ENCODE measurements around the gene TAMM41.

DNA sequence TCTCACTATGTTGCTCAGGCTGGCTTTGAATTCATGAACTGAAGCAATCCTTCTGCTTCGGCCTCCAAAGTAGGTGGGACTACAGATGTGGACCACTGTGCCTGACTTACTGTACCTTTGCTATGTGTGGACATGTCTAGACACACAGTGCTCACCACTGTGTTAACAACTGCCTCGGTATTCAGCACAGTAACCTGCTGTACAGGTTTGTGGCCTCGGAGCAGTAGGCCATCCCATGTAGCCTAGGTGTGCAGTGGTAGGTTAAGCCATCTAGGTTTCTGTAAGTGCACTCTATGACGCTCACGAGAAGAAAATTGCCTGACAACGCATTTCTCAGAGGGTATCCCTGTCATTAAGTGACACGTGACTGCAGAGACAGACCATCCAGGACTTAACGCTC lies 70.3 kb downstream of the TAMM41 start:
- TF ChIP-seq ZNF384 (IDR thresholded peaks at IDR 0.05; ENCODE audit: low read depth, low read length) (no peak), POLR2AphosphoS5 (IDR thresholded peaks at IDR 0.05; ENCODE audit: control insufficient read depth, insufficient read depth, low read depth, low read length) (no peak), SMC3 (conservative IDR thresholded peaks at IDR 0.05; ENCODE audit: insufficient read depth, low read depth, low read length) (no peak), NFIC (IDR thresholded peaks at IDR 0.05) (no peak), RNF2 (IDR thresholded peaks at IDR 0.05) (no peak), ATF1 (CRISPR knock-in tag; IDR thresholded peaks at IDR 0.05) (no peak), ATF1 (tag; IDR thresholded peaks at IDR 0.05) (no peak), NCOA1 (IDR thresholded peaks at IDR 0.05; ENCODE audit: low read depth) (no peak), ZNF551 (CRISPR knock-in tag; IDR thresholded peaks at IDR 0.05) (no peak), CHD2 (IDR thresholded peaks at IDR 0.05; ENCODE audit: low read depth, low read length) (no peak), ZNF76 (CRISPR knock-in tag; IDR thresholded peaks at IDR 0.05; ENCODE audit: borderline replicate concordance) (no peak), SPI1 (IDR thresholded peaks at IDR 0.05; ENCODE audit: borderline replicate concordance, low read depth, low read length) (no peak)
- TF ChIP-seq, protein P1, sequence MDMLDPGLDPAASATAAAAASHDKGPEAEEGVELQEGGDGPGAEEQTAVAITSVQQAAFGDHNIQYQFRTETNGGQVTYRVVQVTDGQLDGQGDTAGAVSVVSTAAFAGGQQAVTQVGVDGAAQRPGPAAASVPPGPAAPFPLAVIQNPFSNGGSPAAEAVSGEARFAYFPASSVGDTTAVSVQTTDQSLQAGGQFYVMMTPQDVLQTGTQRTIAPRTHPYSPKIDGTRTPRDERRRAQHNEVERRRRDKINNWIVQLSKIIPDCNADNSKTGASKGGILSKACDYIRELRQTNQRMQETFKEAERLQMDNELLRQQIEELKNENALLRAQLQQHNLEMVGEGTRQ (CRISPR knock-in tag; IDR thresholded peaks at IDR 0.05): no peak
- TF ChIP-seq, protein P2, sequence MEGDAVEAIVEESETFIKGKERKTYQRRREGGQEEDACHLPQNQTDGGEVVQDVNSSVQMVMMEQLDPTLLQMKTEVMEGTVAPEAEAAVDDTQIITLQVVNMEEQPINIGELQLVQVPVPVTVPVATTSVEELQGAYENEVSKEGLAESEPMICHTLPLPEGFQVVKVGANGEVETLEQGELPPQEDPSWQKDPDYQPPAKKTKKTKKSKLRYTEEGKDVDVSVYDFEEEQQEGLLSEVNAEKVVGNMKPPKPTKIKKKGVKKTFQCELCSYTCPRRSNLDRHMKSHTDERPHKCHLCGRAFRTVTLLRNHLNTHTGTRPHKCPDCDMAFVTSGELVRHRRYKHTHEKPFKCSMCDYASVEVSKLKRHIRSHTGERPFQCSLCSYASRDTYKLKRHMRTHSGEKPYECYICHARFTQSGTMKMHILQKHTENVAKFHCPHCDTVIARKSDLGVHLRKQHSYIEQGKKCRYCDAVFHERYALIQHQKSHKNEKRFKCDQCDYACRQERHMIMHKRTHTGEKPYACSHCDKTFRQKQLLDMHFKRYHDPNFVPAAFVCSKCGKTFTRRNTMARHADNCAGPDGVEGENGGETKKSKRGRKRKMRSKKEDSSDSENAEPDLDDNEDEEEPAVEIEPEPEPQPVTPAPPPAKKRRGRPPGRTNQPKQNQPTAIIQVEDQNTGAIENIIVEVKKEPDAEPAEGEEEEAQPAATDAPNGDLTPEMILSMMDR (IDR thresholded peaks at IDR 0.05 in 2 of 3, conservative IDR thresholded peaks at IDR 0.05 in 1 of 3; ENCODE audit: insufficient read depth in 2 of 3, low read depth in 1 of 3, low read length in 3 of 3): no peak
- TF ChIP-seq, protein P3, sequence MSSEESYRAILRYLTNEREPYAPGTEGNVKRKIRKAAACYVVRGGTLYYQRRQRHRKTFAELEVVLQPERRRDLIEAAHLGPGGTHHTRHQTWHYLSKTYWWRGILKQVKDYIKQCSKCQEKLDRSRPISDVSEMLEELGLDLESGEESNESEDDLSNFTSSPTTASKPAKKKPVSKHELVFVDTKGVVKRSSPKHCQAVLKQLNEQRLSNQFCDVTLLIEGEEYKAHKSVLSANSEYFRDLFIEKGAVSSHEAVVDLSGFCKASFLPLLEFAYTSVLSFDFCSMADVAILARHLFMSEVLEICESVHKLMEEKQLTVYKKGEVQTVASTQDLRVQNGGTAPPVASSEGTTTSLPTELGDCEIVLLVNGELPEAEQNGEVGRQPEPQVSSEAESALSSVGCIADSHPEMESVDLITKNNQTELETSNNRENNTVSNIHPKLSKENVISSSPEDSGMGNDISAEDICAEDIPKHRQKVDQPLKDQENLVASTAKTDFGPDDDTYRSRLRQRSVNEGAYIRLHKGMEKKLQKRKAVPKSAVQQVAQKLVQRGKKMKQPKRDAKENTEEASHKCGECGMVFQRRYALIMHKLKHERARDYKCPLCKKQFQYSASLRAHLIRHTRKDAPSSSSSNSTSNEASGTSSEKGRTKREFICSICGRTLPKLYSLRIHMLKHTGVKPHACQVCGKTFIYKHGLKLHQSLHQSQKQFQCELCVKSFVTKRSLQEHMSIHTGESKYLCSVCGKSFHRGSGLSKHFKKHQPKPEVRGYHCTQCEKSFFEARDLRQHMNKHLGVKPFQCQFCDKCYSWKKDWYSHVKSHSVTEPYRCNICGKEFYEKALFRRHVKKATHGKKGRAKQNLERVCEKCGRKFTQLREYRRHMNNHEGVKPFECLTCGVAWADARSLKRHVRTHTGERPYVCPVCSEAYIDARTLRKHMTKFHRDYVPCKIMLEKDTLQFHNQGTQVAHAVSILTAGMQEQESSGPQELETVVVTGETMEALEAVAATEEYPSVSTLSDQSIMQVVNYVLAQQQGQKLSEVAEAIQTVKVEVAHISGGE (CRISPR knock-in tag; IDR thresholded peaks at IDR 0.05): no peak

Measured in K562 (cell line).